ENCODE data around the gene TMEM233.

Gene TMEM233

DNA sequence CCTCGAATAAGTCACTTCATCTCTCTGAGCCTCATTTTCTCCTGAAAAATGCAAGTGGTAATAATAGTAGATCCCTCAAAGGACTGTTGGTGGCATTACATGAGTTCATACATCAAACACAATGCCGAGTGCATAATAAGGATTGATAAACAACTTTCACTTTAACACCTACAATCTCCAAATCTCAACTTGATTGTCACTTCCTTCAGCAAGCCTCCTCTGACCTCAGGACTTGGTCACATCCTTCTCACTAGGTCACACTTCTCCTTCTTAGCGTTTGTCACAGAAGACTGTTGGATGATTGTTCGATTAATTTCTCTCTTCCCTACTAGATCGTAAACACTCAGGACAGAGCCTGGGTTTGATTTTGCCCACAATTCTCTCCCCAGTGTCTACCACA, 66.5 kb downstream of the TMEM233 start:
- no peak for DNase-seq

DNA sequence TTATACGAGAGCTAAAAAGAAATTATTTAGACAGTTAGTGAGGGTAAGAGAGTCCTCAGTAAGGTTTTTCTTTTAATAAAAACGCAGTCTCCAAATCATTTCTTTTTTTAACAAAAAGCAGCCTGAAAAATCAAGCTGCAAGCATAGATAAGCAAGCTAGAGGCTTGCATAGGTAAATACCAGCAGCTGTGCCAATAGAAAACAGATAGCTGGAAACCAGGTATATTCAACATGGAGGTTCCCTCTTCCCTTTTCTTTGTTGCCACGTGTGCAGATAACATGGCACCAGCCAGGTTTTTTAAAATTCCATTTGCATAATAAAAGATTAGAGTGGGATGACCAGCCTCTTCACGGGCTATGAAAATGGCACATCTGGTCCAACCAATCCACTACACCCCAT, 68.3 kb downstream of the TMEM233 start:
- DNase-seq, result no peak

DNA sequence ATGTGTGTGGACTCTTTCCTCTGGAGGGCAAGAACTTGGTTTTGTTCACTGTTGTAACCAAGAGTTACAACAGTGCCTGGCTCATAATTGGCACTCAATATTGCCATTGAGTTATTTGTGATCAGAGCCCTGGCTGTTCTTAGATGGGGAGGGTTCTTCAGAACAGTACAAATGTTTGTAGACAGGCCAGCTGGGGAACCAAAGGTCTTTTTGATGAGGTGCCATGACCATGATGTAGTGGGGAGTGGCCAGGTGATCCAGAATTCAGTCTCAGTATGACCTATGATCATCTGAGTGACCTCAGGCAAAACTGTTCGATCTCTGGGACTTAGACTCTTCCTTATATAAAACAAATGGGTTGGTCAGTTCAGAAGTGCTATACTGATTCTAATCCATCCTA, 71.1 kb downstream of the TMEM233 start:
- no peak for DNase-seq

DNA sequence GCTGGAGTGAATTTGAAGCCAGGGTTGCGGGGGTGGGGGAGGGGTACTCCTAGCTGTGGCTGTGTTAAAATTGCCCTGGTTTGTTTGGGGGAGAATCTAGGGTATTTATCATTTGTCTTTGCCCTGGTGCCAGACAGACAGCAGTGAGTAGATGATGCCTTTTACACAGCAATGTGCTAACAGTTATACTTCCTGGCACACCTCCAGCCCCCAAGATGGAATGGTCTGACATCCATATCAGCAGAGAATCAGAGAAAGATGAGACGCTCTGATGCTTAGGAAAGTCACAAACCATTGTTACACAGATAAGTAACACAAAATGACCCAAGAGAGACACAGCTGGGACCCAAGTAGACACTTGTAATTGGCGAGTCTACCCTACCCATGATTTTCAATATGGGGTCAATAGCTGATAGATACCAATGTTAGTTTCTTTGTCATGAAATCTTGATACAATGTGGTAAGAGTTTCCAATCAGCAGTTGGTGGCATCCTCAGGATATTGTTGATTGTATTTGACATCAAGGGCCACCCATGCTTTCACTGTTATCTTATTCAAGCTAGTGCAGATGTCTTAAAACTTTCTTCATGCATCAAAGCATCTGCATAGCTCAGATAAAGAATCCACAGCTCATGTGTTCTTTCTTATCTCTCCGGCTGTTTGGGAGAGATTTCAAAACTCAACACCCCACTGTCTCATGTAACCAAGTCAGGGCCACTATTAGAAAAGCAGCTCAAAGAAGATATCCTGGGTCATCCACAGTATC, 71.8 kb downstream of the TMEM233 start:
- no peak for DNase-seq

DNA sequence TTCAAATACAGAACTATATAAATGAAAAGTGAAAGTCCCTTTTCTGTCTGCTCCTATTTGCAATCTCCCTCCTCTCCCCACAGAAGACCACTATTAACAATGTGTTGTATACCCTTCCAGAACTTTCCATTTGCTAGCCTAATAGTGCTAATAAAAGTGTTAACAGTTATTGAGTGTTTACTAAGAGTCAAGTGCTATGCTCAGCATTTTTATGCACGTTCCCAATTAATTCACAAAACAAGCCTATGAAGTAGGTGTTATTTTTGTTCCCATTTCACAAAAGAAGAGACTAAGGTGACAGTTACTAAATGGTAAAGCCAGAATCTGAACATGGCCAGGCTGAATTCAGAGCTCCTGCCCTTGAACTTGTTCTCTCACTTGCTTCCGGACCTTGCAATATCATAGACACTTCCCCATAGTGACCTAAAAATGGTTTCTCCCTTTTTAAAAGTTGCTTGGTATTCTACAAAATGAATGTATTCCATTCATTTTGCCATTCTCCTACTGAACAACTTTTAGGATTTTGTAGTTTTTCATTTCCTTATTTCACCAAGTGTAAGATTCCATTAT, 72.7 kb downstream of the TMEM233 start:
- peak; percentile 69 to 74 for DNase-seq

DNA sequence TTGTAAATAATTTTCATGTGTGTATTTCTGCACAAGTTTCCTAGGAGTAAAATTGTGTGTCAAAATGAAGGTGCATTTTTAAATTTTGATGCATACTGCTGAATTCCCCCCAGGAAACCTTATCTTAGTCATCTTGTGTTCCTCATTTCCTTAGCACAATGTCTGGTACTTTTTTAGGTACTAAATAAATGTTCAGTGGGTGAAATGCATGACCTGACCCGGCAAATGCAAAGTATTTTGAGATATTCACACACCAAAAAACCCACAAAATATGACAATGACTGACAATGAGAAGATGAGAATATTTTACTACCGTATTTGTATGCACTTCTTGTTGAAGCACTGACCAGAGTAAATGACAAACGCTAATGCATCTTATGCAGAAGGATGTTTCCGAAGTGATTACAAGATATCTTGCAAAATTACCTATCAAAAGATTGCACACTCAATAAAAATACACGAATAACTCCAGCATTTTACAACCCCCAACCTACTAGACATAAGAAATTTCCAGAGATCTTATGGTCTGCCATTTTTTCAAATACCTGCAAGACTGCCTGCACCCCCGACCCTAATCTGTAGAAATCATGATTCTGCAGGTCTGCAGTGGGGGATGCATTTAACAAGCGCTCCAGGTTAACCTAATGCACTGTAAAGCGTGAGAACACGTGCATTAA, 73.5 kb downstream of the TMEM233 start:
- peak; percentile 40 to 59 for DNase-seq

DNA sequence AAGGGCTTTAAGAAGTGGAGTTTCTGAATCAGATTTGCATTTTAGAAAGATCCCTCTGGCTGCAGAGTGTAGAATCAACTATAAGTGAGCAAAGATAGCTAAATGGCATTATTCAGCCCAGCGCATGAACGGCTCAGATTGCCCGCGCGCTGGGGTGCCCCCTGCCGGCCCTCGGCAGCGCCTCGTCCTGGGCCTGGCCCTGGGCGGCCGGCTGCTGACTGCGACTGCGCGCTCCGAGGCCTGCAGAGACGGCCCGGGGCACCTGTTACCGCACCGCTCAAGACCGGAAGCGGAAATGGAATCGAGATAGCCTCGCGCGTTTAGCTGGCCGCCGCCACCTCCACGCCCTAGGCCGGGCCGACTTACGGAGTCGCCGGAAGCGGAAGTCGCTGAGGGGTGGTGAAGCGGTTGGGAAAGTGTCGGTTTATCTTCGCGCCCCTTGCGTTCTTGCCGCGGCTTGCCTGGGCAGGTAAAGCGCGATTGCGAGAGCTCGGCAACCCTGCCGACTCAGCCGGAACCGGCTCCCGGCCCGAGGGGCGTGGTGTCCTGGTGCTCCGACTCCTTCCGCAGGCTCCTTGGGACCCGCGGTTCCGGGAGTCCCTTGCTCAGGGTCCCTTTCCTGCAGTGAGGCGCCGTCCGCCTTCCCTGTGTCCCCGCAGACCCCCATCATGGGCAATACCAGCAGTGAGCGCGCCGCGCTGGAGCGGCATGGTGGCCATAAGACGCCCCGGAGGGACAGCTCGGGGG, 74.2 kb downstream of the TMEM233 start, which contains the start of gene PRKAB1:
TSS of gene PRKAB1 (plus strand) at position 557 of the 747 bp plus-strand sequence. CDS start at position 669, 112 bp downstream.
- peak; percentile 94 to 95 for DNase-seq

DNA sequence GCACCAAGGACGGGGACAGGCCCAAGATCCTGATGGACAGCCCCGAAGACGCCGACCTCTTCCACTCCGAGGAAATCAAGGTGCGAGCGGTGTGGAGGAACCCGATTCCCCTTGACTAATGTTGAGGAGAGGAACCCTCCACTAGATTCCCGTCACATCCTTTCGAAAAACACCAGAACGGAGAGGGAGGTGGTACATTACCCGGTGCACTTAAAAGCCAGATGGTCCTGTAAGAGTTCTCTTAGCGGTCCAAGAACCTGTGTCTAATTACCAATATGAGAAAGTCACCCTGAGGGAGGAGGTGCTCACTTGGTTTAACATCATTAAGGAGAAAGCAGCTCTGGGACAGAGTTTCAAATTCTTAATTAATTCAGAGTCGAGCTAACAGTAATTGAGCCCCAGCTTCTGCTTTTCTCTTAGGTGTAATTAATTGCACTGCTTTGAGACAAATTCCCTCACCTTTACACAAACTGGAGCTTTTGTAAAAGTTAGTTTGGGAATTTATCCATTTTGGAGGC, 74.8 kb downstream of the TMEM233 start:
- no peak for DNase-seq

DNA sequence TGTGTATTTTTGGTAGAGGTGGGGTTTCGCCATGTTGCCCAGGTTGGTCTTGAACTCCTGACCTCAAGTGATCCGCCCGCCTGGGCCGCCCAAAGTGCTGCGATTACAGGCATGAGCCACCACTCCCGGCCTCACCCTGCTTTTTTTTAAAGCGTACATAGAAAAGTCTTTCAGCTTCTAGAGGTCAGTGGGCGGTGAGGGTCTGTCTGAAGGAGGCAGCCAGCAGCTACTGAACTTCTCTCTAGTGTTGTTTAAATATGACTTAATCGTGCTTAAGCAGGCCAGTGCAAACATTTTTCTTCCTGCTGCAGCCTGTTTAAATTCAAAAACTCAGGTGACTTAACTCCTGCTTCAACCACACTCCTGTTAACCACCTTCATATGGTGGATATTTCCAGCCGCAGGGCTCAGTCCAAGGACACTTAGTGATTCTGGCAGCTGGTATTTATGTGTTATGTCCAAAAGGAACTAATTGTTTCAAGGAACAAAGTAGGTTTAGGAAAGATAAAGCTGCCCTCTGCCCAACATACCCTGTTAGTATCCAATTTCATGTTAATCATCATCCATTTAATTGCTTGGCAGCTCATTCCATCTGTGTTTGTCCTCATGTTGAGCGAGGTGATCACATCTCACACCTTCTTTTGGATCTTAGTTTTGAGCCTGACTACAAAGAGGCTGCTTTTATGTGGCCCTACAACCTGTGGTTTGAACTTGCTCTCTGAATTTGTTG, 76.3 kb downstream of the TMEM233 start:
- no peak for DNase-seq

DNA sequence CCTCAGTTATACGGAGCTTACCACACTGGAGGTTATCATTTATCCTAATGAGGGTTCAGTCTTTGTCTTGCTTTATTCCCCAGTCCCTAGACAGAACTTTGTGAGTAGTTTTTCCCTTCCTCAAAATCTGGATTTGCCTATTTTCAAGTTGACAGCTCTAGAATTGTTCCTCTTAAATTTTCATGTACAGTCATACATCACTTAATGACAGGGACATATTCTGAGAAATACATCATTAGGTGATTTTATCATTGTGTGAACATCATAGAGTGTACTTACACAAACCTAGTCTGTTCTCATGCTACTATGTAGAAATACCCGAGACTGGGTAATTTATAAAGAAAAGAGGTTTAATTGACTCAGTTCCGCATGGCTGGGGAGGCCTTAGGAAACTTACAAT, 77.5 kb downstream of the TMEM233 start:
- DNase-seq, result no peak

DNA sequence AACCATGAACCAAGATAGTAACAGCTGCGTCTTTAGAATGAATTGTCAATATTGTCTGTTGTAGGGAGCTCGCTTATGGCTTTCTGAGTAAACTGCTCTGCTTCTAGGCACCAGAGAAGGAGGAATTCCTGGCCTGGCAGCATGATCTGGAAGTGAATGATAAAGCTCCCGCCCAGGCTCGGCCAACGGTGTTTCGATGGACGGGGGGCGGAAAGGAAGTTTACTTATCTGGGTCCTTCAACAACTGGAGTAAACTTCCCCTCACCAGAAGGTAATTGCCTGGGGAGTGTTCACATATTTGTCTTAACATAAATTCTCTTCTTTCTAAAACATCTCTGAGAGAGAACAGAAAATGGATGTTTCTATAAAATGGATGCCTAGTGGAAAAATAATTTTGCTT, 78.6 kb downstream of the TMEM233 start:
- no peak for DNase-seq

DNA sequence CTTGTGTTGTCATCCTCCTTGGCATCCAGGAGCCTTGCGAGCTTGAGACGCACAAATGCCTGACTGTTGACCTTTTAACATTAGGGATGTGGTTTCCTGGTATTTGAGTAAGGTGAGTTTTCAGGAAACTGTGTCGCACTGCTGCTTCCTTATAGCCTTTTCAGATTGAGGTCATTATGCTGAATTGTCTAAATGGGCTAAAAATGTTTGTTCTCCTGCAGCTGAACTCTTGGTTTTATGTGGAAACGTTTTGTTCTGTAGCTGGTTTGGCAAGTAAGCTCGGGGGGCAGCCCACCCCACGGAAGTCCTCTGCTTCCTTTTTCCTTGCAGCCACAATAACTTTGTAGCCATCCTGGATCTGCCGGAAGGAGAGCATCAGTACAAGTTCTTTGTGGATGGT, 80.1 kb downstream of the TMEM233 start:
- DNase-seq, result peak; percentile 28 to 43

DNA sequence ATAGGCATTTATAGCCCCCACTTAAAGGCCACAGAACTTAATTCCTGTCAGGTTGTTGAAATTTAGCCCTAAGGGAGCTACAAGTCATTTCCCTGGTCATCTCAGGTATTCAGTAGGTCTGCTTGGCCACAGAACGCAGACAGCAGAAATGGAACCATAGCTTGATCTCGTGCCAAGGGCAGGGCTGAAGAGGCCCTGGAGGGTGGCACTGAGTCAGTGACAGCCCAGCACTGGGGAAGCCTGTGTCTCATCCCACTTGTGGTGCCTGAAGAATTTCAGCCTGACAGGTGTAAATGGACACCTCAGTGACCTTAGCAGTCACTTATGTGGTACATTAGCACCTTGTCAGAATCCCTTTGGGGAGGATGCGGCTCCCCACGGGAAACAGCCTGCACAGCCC, 81.0 kb downstream of the TMEM233 start:
- DNase-seq, result no peak

DNA sequence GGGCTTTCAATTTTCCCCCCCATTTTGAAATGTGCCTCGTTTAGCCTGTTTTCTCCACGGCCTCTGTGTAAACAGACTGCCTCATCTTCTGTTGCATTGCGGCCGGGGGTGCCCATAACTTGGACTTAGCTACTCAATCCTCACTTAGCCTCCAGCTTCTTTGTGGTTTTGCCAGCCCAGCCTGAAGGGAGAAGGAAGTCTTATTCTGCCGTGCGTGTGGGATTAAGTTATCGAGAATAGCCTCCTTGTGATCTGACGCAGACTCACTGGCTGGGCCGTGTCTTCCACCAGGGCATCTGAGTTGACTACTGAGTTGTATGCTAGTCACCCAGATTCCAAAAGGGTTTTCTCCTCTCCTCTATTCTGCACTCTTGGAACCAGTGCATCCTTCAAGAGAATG, 82.4 kb downstream of the TMEM233 start:
- DNase-seq, result peak in 1 of 2 experiments; percentile 22

DNA sequence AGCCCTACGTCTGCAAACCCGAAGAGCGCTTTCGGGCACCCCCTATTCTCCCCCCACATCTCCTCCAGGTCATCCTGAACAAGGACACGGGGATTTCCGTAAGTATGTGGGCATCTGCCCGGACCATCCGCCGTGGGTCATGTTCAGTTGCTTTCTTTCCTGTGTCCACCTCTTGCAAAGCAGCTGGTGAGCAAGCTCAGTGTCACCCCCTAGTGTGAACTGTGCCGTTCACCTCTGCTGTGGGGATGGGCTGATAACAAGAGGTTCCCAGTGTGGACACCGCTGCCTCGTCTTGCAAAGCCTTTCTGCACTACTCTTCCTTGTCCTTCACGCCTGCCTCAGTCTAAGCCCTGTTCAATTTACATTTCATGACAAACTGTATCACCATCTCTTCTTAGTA, 83.0 kb downstream of the TMEM233 start:
- no peak for DNase-seq

DNA sequence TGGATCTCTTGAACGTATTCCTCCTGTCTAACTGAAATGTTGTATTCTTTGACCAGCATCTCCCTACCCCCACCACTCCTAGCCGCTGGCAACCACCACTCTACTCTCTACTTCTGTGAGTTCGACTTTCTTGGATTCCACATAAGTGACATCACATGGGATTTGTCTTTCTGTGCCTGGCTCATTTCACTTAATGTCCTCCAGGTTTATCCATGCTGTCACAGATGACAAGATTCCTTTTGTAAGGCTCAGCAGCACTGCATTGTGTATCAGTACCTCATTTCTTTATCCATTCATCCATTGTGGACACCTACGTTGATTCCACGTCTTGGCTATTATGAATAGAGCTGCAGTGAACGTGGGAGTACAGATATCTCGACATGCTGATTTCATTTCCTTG, 84.9 kb downstream of the TMEM233 start:
- DNase-seq, result no peak

DNA sequence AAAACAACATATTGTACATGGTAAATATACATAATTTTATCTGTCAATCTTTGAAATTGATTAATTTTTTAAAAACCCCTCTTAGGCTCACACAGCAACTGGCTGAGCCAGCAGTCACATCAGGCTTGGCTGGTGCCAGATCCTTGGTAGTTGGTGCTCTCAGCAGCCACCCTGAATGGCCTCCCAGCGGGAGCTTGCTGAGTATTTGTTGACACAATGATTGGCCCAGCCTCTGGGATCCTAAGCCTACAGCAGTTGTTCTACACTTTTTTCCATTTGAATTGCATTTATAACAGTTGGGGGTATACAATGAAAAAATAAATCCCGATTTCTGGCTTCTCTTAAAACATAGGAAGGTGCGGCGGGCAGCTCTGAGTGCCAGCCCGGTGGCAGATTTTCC, 85.5 kb downstream of the TMEM233 start:
- DNase-seq, result no peak

DNA sequence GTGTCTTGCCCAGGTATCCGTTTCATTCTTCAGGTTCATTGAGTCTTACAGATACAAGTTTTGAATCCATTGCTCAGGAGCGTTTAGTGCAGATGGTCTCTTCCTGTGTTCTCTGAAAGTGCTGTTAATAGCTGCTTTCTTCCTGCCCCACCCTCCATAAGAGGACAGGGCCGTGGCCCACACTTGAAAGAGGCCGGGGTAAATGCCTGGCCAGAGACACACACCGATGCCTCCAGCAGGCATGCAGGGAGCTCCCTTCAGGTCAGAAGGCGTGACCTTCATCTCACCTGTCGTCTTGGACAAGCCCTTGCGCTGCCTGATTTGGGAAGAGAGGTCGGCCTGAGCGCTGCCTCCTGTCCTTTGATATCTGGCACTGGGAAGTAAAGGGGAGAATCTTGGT, 85.9 kb downstream of the TMEM233 start:
- DNase-seq, result no peak

DNA sequence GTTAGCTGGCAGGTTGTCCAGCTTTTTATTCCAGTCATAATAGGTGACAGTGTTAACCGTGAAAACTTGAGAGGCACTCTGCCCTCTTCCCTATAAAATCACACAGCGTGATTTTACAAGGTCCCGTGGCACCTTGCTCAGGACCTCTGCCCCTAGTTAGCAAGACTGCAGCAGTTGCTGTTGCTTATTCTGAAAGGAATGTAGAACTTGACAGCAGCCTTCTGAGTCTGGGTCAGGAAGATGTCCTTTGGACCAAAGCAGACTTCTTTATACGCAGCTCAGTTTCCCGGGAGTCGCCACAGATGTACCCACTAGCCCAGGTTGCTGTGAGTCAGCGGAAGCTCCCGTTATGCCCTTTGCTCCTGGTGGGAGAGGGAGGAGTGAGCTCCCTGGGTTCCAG, 87.5 kb downstream of the TMEM233 start:
- DNase-seq, result no peak

DNA sequence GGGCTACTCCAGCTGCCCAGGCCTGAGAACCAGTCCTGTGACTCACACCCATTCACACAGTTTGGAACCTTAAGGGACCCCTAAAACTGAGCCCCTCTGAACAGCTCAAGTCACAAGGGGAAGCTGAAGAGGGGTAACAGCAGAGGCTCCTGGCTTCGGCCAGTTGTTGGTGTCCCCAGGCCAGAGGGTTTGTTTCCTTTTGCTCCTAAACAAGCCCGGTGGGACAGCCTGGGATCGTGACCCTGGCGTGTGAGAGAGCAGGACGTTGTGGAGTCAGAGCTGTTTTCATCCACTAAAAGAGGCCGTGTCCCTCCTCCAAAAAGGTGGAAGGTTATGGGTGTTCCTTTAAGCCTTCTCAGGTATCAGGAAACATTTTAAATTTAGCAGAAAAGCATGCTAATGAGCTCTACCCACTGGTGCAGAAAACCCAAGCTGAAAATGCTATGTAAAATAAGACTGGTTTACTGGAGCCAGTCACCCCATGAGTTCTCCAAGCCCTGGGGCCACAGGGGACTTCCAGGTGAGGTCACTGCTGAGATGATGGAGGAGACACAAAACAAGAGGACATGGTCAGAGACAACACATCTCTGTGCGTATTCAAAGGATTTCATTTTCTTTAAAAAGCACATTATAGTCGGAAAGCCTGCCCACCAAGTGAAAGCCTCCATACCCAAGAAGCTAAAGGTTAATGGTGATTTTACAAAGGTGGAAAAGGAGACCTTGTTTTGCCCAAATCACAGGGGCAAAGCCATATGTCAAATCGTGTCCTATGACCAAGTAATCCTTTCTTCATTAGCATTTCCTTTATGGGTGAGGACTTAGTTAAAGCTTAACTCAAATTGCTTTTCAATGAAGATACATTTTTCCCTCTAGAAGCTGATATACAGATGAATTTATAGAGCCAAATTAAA, 88.4 kb downstream of the TMEM233 start:
- DNase-seq, result no peak

DNA sequence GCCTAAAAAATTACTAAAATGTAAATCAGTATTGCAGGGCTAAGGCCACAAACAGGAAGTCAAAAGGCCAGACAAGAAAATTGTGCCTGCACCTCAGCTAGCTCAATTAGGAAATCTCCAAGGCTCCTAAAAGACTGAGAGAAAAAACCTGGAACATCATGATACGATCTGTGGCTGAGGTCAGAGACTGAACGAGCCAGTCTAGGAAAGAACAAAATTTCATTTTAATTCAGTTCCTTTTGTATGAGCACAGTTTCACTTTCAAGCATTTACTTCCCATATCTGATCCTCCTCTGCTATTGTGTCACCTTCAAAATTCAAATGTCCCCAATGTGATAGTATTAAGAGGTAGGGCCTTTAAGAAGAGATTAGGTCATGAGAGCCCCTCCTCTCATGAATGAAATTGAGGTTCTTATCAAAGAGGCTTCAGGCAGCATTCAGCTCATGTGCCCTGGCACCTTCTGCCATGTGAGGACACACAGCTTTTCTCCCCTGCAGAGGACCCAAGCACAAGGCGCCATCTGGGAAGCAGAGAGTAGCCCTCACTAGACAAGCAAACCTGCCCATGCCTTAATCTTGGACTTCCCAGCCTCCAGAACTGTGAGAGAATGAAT, 89.2 kb downstream of the TMEM233 start:
- DNase-seq, result peak; percentile 16 to 42

Measured in Kasumi-1 (cell line).